KMS-11 (cell line): Measurements from ENCODE around the gene LSM7.

Source experiments
- H2AFZ ChIP-seq: fragments of 200-600 bp; sonication (generic); 2 replicates; pipeline ENCODE4 v1.6.1; 2016; ENCODE audit warnings: antibody characterized with exemption, mixed run types, low read depth
- H3K27ac ChIP-seq: fragments of 200-600 bp; sonication (generic); 2 replicates; pipeline ENCODE4 v1.6.1; 2016; ENCODE audit warnings: mild to moderate bottlenecking, mixed run types
- H3K27me3 ChIP-seq: fragments of 200-600 bp; sonication (generic); 2 replicates; pipeline ENCODE4 v1.6.1; 2017; ENCODE audit warnings: mild to moderate bottlenecking, low read depth, mixed run types, moderate library complexity; ENCODE audit not compliant: insufficient read depth
- H3K36me3 ChIP-seq: fragments of 200-600 bp; sonication (generic); 2 replicates; pipeline ENCODE4 v1.6.1; 2017; ENCODE audit warnings: mild to moderate bottlenecking, mixed run types; ENCODE audit not compliant: insufficient read depth
- H3K4me1 ChIP-seq: fragments of 200-600 bp; sonication (generic); 2 replicates; pipeline ENCODE4 v1.6.1; 2016; ENCODE audit warnings: mild to moderate bottlenecking, low read depth, mixed run types; ENCODE audit not compliant: poor library complexity, severe bottlenecking
- H3K4me2 ChIP-seq: fragments of 200-600 bp; sonication (generic); 2 replicates; pipeline ENCODE4 v1.7.0; 2016; ENCODE audit warnings: mild to moderate bottlenecking, mixed run types
- H3K4me3 ChIP-seq: fragments of 200-600 bp; sonication (generic); IDR thresholded peaks from 2 replicates; pipeline ENCODE4 v1.6.1; 2017; ENCODE audit warnings: low read depth, low read length, mixed read lengths; ENCODE audit not compliant: insufficient read depth
- H3K79me2 ChIP-seq: fragments of 200-600 bp; sonication (generic); 2 replicates; pipeline ENCODE4 v1.6.1; 2016; ENCODE audit warnings: low read depth, mixed run types; ENCODE audit not compliant: insufficient read depth
- H3K9ac ChIP-seq: fragments of 200-600 bp; sonication (generic); 2 replicates; pipeline ENCODE4 v1.6.1; 2016; ENCODE audit warnings: mild to moderate bottlenecking, mixed run types
- H4K20me1 ChIP-seq: fragments of 200-600 bp; sonication (generic); 2 replicates; pipeline ENCODE4 v1.6.1; 2016; ENCODE audit warnings: mild to moderate bottlenecking, mixed run types; ENCODE audit not compliant: insufficient read depth
- TF ChIP-seq, protein P1 (sequence below): fragments of 200-600 bp; sonication (generic); conservative IDR thresholded peaks from 2 replicates; pipeline ENCODE4 v1.6.1; 2017; ENCODE audit warnings: low read depth, mild to moderate bottlenecking, antibody characterized with exemption, low read length, moderate library complexity, mixed read lengths

LSM7 gene

DNA sequence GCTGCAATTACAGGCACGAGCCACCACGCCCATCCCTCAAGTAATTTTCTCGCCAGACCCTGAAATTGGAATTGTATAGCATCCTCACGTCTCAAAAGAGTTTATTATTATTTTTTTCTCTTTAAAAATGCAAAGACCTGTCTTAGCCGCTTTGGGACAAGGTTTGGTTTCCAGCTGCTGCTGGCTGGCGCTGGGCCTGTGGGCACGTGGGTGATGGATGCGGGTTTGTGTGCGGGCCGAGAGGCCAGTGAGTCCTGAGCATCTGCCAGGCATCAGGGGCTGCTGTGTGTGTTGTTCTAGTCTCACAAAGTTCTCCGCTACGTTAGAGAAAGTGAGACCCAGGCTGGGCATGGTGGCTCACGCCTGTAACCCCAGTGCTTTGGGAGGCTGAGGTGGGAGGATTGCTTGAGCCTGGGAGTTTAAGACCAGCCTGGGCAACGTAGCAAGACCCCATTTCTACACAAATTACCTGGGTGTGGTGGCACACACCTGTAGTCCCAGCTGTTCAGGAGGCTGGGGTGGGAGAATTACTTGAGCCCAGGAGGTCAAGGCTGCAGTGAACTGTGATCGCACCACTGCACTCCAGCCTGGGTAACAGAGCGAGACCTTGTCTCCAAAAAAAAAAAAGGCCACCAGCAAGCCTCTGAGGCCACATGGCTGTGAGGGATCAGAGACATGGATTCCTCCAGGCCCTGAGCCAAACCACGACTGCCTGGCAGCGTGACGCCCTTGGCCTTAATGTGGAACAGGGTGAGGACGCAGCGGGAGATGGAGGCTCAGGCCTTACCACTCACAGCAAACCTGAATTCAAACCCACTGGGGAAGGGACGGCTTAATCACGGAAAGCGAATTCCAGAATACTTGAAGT lies 27.0 kb upstream of the LSM7 start:
- H2AFZ ChIP-seq, result no peak overlapping the region
- no peak overlapping the region for H3K4me2 ChIP-seq
- H3K9ac ChIP-seq, result no peak overlapping the region
- H3K79me2 ChIP-seq, result no peaks in the 10 kb centered on the region
- no peaks in the 10 kb centered on the region for H3K36me3 ChIP-seq
- no peaks in the 10 kb centered on the region for H3K4me1 ChIP-seq
- H3K4me3 ChIP-seq, result no peak overlapping the region
- H3K27ac ChIP-seq, result no peak overlapping the region
- no peaks in the 10 kb centered on the region; the same call in 1 of the 2 replicates for H3K27me3 ChIP-seq
- TF ChIP-seq, protein P1, sequence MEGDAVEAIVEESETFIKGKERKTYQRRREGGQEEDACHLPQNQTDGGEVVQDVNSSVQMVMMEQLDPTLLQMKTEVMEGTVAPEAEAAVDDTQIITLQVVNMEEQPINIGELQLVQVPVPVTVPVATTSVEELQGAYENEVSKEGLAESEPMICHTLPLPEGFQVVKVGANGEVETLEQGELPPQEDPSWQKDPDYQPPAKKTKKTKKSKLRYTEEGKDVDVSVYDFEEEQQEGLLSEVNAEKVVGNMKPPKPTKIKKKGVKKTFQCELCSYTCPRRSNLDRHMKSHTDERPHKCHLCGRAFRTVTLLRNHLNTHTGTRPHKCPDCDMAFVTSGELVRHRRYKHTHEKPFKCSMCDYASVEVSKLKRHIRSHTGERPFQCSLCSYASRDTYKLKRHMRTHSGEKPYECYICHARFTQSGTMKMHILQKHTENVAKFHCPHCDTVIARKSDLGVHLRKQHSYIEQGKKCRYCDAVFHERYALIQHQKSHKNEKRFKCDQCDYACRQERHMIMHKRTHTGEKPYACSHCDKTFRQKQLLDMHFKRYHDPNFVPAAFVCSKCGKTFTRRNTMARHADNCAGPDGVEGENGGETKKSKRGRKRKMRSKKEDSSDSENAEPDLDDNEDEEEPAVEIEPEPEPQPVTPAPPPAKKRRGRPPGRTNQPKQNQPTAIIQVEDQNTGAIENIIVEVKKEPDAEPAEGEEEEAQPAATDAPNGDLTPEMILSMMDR, result no peak
- H4K20me1 ChIP-seq, result no peaks in the 10 kb centered on the region

DNA sequence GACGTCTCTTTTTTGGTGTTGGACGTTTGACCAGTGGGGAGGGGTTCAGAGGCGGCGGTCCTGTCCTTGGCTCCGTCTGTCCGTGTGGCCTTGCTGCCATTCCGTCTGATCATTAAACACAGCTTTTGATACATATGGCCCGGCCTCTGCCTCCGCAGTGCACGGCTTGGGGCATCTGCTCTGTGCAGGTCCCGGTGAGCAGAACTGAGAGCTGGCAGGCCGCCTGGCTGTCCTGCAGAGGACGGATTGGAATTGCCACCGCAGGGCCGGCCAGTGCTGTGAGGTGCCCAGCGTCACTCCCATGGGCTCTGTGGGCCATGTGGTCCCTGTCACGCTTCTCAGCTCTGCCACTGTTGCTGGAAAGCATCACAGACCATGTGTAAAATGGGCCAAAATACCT lies 26.3 kb upstream of the LSM7 start:
- TF ChIP-seq, protein P1, result no peak
- Histone ChIP-seq H4K20me1 (no peaks in the 10 kb centered on the region), H3K4me1 (no peaks in the 10 kb centered on the region), H3K4me3 (no peak overlapping the region), H3K4me2 (no peak overlapping the region), H3K9ac (no peak overlapping the region), H3K36me3 (no peaks in the 10 kb centered on the region), H3K27ac (no peak overlapping the region), H3K79me2 (no peaks in the 10 kb centered on the region), H2AFZ (no peak overlapping the region), H3K27me3 (no peaks in the 10 kb centered on the region)

DNA sequence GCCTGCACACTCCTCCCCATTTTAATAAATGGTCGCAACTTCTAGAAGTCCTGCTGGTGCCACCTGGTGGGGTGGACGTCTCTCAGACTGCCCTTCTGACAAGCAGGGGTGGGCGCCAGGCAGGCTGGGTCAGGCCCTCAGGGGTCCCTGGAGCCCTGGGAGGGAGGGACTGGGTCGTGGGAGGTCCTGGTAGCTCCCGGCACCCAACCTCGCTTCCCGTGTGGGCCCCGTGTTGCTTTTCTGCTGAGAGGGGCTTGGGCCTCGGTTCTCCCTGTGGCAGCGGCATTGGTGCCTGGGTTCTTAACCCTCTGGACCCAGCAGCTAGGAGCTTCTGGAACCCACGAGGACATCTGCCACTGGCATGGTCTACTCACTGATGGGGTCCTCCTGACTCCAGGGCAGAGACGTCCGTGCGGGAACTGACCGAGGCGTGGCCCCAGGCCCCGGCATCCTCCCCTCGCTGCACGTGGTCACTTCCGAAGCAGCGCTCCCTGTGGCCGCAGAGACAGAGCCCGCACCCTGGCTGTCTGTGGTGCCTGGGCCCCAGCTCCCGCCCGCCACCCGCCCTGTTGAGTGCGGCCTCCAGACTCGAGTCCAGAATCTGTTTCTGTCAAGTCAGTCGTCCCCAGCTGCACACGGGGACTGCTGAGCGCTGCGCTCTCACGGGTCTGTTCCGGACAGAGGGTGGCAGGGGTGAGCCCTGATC lies 25.7 kb upstream of the LSM7 start:
- Histone ChIP-seq H3K27ac (no peak overlapping the region), H4K20me1 (no peaks in the 10 kb centered on the region), H3K36me3 (no peaks in the 10 kb centered on the region), H3K79me2 (no peaks in the 10 kb centered on the region), H3K4me1 (no peaks in the 10 kb centered on the region), H3K4me2 (no peak overlapping the region), H3K9ac (no peak overlapping the region), H2AFZ (no peak overlapping the region), H3K27me3 (no peaks in the 10 kb centered on the region), H3K4me3 (no peak overlapping the region)
- TF ChIP-seq, protein P1, result no peak

DNA sequence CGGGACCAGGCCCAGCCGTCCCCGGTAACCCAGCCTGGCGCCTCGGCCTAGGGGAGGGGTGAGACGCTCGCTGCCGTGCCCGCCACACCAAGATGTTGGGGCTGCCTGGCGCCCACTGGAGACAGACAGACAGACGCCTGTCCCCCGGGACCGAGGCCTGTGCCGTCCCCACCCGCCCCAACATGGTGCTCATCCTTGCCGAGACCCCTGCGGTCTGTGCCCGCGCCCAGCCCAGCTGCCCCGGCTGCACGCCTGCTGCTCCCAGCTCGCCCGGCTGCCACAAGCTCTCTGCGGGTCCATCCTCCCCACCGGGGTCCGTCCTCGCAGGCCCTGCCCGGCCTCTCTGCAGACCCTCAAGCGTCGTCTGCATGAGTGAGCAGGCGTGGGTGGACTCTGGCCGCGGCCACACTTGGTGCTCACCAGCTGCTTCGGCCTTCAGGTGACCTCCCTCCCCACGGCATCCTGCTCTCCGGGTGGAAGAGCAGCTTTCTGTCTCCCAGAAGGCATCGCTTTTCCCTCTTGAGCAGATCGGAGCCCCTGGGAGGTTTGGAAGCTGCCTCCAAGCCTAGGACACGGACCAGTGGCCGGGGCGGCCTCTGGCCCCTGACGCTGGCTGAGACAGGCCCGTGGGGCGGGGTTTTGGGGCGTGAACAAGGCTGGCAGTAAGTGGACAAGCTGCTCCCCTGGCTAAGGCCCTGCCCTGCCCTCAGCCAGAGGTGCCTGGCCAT lies 24.9 kb upstream of the LSM7 start:
- Histone ChIP-seq H3K27ac (no peak overlapping the region), H3K36me3 (no peaks in the 10 kb centered on the region), H3K4me2 (no peak overlapping the region), H3K9ac (no peak overlapping the region), H4K20me1 (no peaks in the 10 kb centered on the region), H3K4me3 (no peak overlapping the region), H3K4me1 (no peaks in the 10 kb centered on the region), H2AFZ (no peak overlapping the region), H3K27me3 (no peaks in the 10 kb centered on the region), H3K79me2 (no peaks in the 10 kb centered on the region)
- TF ChIP-seq, protein P1, result no peak
